IMR-90 (cell line): ENCODE results near the gene HMX1. TPM values are rescaled to one million over a fixed set of nuclear protein-coding genes. Genes with fewer than 3 reads are reported as not detected.

ENCODE experiments used
- ATAC-seq: fragments of 200-7000 bp; cut with Tn5 transposase; 2 replicates; pipeline ENCODE4 v1.9.1; 2020; ENCODE audit warnings: low read depth, mild to moderate bottlenecking, moderate library complexity
- BruUV-seq: library from RNA; stranded (reverse); fragments of 400-500 nt; replicated peaks from 2 replicates; lab custom pipeline; 2021; lab: Mats Ljungman, UMichigan
- CTCF ChIA-PET: fragments of 300-600 bp; formaldehyde crosslinking; extraction: SDS; loops from one replicate; lab custom pipeline; 2021; ENCODE audit warnings: antibody characterized with exemption; lab: Yijun Ruan, JAX
- POLR2A ChIA-PET: fragments of 300-600 bp; sonication (Branson Sonifier 250); formaldehyde crosslinking; loops from one replicate; lab custom pipeline; 2022; ENCODE audit warnings: antibody characterized with exemption; ENCODE audit not compliant: unreplicated experiment; lab: Charles Lee
- DNase-seq: peaks from one replicate; pipeline ENCODE4 v3.0.0; 2013
- H2AFZ ChIP-seq: replicated peaks from 2 replicates; pipeline ENCODE3; 2013; ENCODE audit warnings: low read length, mild to moderate bottlenecking; ENCODE audit not compliant: poor library complexity
- H2AK5ac ChIP-seq: 2 replicates; pipeline ENCODE4 v1.6.1; 2013; ENCODE audit warnings: low read depth, low read length, inconsistent platforms
- H2AK9ac ChIP-seq: replicated peaks from 2 replicates; pipeline ENCODE3; 2013; ENCODE audit warnings: mild to moderate bottlenecking, low read depth, low read length, moderate library complexity; ENCODE audit not compliant: poor library complexity
- H2BK120ac ChIP-seq: 2 replicates; pipeline ENCODE4 v1.6.1; 2013; ENCODE audit warnings: low read depth, low read length, inconsistent platforms
- H2BK15ac ChIP-seq: 3 replicates; pipeline ENCODE4 v1.6.1; 2013; ENCODE audit warnings: low read depth, low read length, inconsistent platforms
- H2BK20ac ChIP-seq: 2 replicates; pipeline ENCODE4 v1.6.1; 2013; ENCODE audit warnings: low read depth, mild to moderate bottlenecking, inconsistent platforms, low read length, moderate library complexity
- H2BK5ac ChIP-seq: 2 replicates; pipeline ENCODE4 v1.6.1; 2013; ENCODE audit warnings: mild to moderate bottlenecking, low read depth, low read length, inconsistent platforms; ENCODE audit not compliant: poor library complexity, severe bottlenecking
- H3K14ac ChIP-seq: replicated peaks from 2 replicates; pipeline ENCODE4 v1.6.1; 2013; ENCODE audit warnings: low read depth, low read length, inconsistent platforms
- H3K18ac ChIP-seq: 2 replicates; pipeline ENCODE4 v1.6.1; 2013; ENCODE audit warnings: low read depth, low read length, control low read depth
- H3K23ac ChIP-seq: 2 replicates; pipeline ENCODE4 v1.6.1; 2013; ENCODE audit warnings: low read depth, low read length, inconsistent platforms
- H3K27ac ChIP-seq: 2 replicates; pipeline ENCODE4 v1.5.1; 2013; ENCODE audit warnings: mild to moderate bottlenecking, control low read depth, low read length; ENCODE audit not compliant: insufficient read depth
- H3K27me3 ChIP-seq: 2 replicates; pipeline ENCODE4 v1.6.1; 2013; ENCODE audit warnings: low read length; ENCODE audit not compliant: control insufficient read depth, insufficient read depth
- H3K36me3 ChIP-seq: 2 replicates; pipeline ENCODE4 v1.6.1; 2013; ENCODE audit warnings: low read length, mixed read lengths; ENCODE audit not compliant: control insufficient read depth, insufficient read depth
- H3K4ac ChIP-seq: 2 replicates; pipeline ENCODE4 v1.6.1; 2013; ENCODE audit warnings: low read depth, low read length, inconsistent platforms
- H3K4me1 ChIP-seq: 2 replicates; pipeline ENCODE4 v1.6.1; 2013; ENCODE audit warnings: low read length, mixed read lengths; ENCODE audit not compliant: control insufficient read depth, insufficient read depth
- H3K4me2 ChIP-seq: 2 replicates; pipeline ENCODE4 v1.6.1; 2013; ENCODE audit warnings: low read depth, mild to moderate bottlenecking, control low read depth, low read length, moderate library complexity
- H3K4me3 ChIP-seq: 2 replicates; pipeline ENCODE4 v1.5.1; 2013; ENCODE audit warnings: low read depth, mild to moderate bottlenecking, control low read depth, low read length, moderate library complexity; ENCODE audit not compliant: insufficient read depth
- H3K56ac ChIP-seq: 2 replicates; pipeline ENCODE4 v1.6.1; 2013; ENCODE audit warnings: low read length, inconsistent platforms; ENCODE audit not compliant: insufficient read depth; ENCODE audit errors: extremely low read depth
- H3K79me1 ChIP-seq, 2 experiments: 2 replicates each; pipeline ENCODE4 v1.6.1; 2013; ENCODE audit warnings: low read length in 2 of 2, inconsistent platforms in 1 of 2, low read depth in 1 of 2
- H3K9ac ChIP-seq: 2 replicates; pipeline ENCODE4 v1.6.1; 2013; ENCODE audit warnings: low read depth, low read length, control low read depth
- H3K9me1 ChIP-seq: 2 replicates; pipeline ENCODE4 v1.6.1; 2013; ENCODE audit warnings: low read length, inconsistent platforms; ENCODE audit not compliant: insufficient read depth
- H3K9me3 ChIP-seq: 2 replicates; pipeline ENCODE4 v1.6.1; 2013; ENCODE audit warnings: low read length; ENCODE audit not compliant: control insufficient read depth, insufficient read depth
- H4K20me1 ChIP-seq: 2 replicates; pipeline ENCODE4 v1.6.1; 2013; ENCODE audit warnings: low read length, inconsistent platforms; ENCODE audit not compliant: insufficient read depth
- H4K5ac ChIP-seq: 2 replicates; pipeline ENCODE4 v1.6.1; 2013; ENCODE audit warnings: mild to moderate bottlenecking, low read depth, low read length, control low read depth
- H4K8ac ChIP-seq, 2 experiments: 2 replicates each; pipeline ENCODE4 v1.6.1; 2013; ENCODE audit warnings: low read depth in 2 of 2, low read length in 2 of 2, control low read depth in 1 of 2, inconsistent platforms in 1 of 2
- H4K91ac ChIP-seq: 2 replicates; pipeline ENCODE4 v1.6.1; 2013; ENCODE audit warnings: low read depth, low read length, inconsistent platforms; ENCODE audit not compliant: insufficient read depth
- BHLHE40 ChIP-seq: fragments of 150-350 bp; IDR thresholded peaks from 2 replicates; pipeline ENCODE4 v1.6.1; 2016; ENCODE audit warnings: mild to moderate bottlenecking, low read depth, low read length
- ELK1 ChIP-seq: fragments of 150-350 bp; IDR thresholded peaks from 2 replicates; pipeline ENCODE4 v1.6.1; 2016; ENCODE audit warnings: low read depth, mild to moderate bottlenecking, low read length, moderate library complexity, borderline replicate concordance
- MAFK ChIP-seq: IDR thresholded peaks from 2 replicates; pipeline ENCODE4 v1.6.1; 2012; ENCODE audit warnings: low read depth, low read length, improper control_type of control experiment
- MAZ ChIP-seq: IDR thresholded peaks from 2 replicates; pipeline ENCODE4 v1.6.1; 2012; ENCODE audit warnings: low read depth, mild to moderate bottlenecking, low read length, improper control_type of control experiment, moderate library complexity, borderline replicate concordance
- MXI1 ChIP-seq: IDR thresholded peaks from 2 replicates; pipeline ENCODE4 v1.6.1; 2012; ENCODE audit warnings: low read depth, mild to moderate bottlenecking, low read length, moderate library complexity, borderline replicate concordance
- NFE2L2 ChIP-seq: fragments of 150-350 bp; IDR thresholded peaks from 2 replicates; pipeline ENCODE4 v1.6.1; 2016; ENCODE audit warnings: low read depth, mild to moderate bottlenecking, low read length
- POLR2A ChIP-seq: IDR thresholded peaks from 2 replicates; pipeline ENCODE4 v1.6.1; 2012; ENCODE audit warnings: mild to moderate bottlenecking, low read depth, low read length
- USF2 ChIP-seq: fragments of 150-350 bp; IDR thresholded peaks from 2 replicates; pipeline ENCODE4 v1.6.1; 2017; ENCODE audit warnings: mild to moderate bottlenecking, antibody characterized with exemption, low read length, low read depth
- WGBS, 2 experiments: methylation state at CpG; one replicate each; pipeline versions ENCODE4 v1.1.5 to v1.1.7; 2013; ENCODE audit warnings: missing lambda C conversion rate in 2 of 2; ENCODE audit not compliant: insufficient read length in 1 of 2; ENCODE audit errors: extremely low coverage in 2 of 2; 5-methylcytosine and 5-hydroxymethylcytosine counted together
- dilution Hi-C: fragments of 300-500 bp; cut with HindIII; formaldehyde crosslinking; loops from one replicate; pipeline ENCODE4 v1.14.3; 2018; ENCODE audit warnings: low sequenced_read_pairs; ENCODE audit not compliant: unreplicated experiment
- in situ Hi-C: fragments of 300-500 bp; cut with MboI; formaldehyde crosslinking; loops from 3 replicates; pipeline ENCODE4 v1.14.3; 2019; ENCODE audit warnings: low sequenced_read_pairs, inconsistent platforms, mixed read lengths
- intact Hi-C: fragments of 100-400 bp; cut with micrococcal nuclease; formaldehyde crosslinking; loops from 2 replicates; pipeline ENCODE4 v1.10.0; 2022
- polyA plus RNA-seq, 3 experiments: library from polyadenylated mRNA; depleted of rRNA; stranded (reverse); fragments of >200 nt; gene quantifications; 2 replicates each; pipeline ENCODE4 v1.2.3, GENCODE V29; 2012; ENCODE audit warnings: low replicate concordance in 1 of 3
- total RNA-seq: library from RNA; depleted of rRNA; stranded (reverse); fragments of >200 nt; gene quantifications from 2 replicates; pipeline ENCODE4 v1.2.3, GENCODE V29; 2012

The HMX1 gene
- total and polyA plus RNA-seq, 2 of the 4 experiments (the other 2 are of a cell fraction) = not detected

GRCh38 chr4:8835521-8836365, 35.9 kb downstream of the HMX1 start (continued):
- no peak for TF ChIP-seq NFE2L2

- H4K91ac ChIP-seq = no peak overlapping the region
- H2BK120ac ChIP-seq = no peak overlapping the region
- no peak overlapping the region for H2BK15ac ChIP-seq
- no peak overlapping the region for H3K4ac ChIP-seq
- H3K56ac ChIP-seq = no peak overlapping the region
- no peak overlapping the region for H2AK9ac ChIP-seq
- H2AFZ ChIP-seq = no peak overlapping the region
- no peaks in the 10 kb centered on the region for H3K4me1 ChIP-seq
- no peak overlapping the region for H2BK5ac ChIP-seq
- H3K9ac ChIP-seq = no peak overlapping the region
- 0% methylated on average over 1 of the region's 11 CpGs; no CpG with 5 or more reads in 1 of the 2 experiments for WGBS, 2 experiments
- POLR2A ChIA-PET = no interaction called here
- TF ChIP-seq NFE2L2 = no peak
- TF ChIP-seq POLR2A = no peak
- no peak for TF ChIP-seq ELK1
- no peak for TF ChIP-seq USF2
- TF ChIP-seq MXI1 = no peak
- no peak for TF ChIP-seq BHLHE40
- no peak for TF ChIP-seq MAFK
- no peak for TF ChIP-seq MAZ
- H3K9me3 ChIP-seq = peaks cover 2% of the 10 kb centered on the region
- no peak overlapping the region for H3K4me3 ChIP-seq
- no TSS peak for BruUV-seq
- no peak overlapping the region for H3K27ac ChIP-seq
- H2BK20ac ChIP-seq = no peak overlapping the region
- H4K20me1 ChIP-seq = no peaks in the 10 kb centered on the region
- no peaks in the 10 kb centered on the region for H3K27me3 ChIP-seq
- no peak overlapping the region for H3K18ac ChIP-seq
- CTCF ChIA-PET = no interaction called here
- no peak overlapping the region for H4K5ac ChIP-seq
- in situ Hi-C loops = no loop called here
- H3K14ac ChIP-seq = no peak overlapping the region
- H3K36me3 ChIP-seq = no peaks in the 10 kb centered on the region
- dilution Hi-C loops = no loop called here
- no peak overlapping the region for H4K8ac ChIP-seq
- intact Hi-C loops = no loop called here
- H3K23ac ChIP-seq = no peak overlapping the region
- H3K9me1 ChIP-seq = no peaks in the 10 kb centered on the region
- H3K79me1 ChIP-seq = no peaks in the 10 kb centered on the region
- no peak overlapping the region for H2AK5ac ChIP-seq
- no peak for DNase-seq
- ATAC-seq = no peak
- no peak overlapping the region for H3K4me2 ChIP-seq
Observed at GRCh38 chr4:8834681-8835220, 36.9 kb downstream of the HMX1 start.
